Right cardiac atrium (tissue), 5 donors: ENCODE results near the gene SLC39A8. TPM values are rescaled to one million over a fixed set of nuclear protein-coding genes. Genes with fewer than 3 reads are reported as not detected.
"Not testable (repeated sequence)": the region's sequence is repeated elsewhere in the genome, so short reads cannot be mapped to it uniquely, and the experiment has no call there.

ENCODE experiments used
- ATAC-seq, 2 donors: fragments of 200-7000 bp; cut with Tn5 transposase; one replicate each; pipeline versions ENCODE4 v1.8.0 to v1.9.1; 2020; ENCODE audit warnings: moderate library complexity in 2 of 2, mild to moderate bottlenecking in 1 of 2
- DNase-seq, 3 donors: peaks; one replicate each; pipeline ENCODE4 v3.0.0-alpha.2; 2020
- H3K27ac ChIP-seq: one replicate; pipeline ENCODE4 v1.5.1; 2013; ENCODE audit warnings: mild to moderate bottlenecking, low read length, control low read depth, moderate library complexity
- H3K27me3 ChIP-seq: one replicate; pipeline ENCODE4 v1.6.1; 2013; ENCODE audit not compliant: control insufficient read depth, insufficient read depth
- H3K4me1 ChIP-seq: one replicate; pipeline ENCODE4 v1.6.1; 2013; ENCODE audit warnings: low read length; ENCODE audit not compliant: control insufficient read depth, insufficient read depth
- H3K4me3 ChIP-seq: one replicate; pipeline ENCODE4 v1.5.1; 2013; ENCODE audit warnings: low read length, control low read depth
- H3K9me3 ChIP-seq: one replicate; pipeline ENCODE4 v1.6.1; 2013; ENCODE audit warnings: low read length; ENCODE audit not compliant: control insufficient read depth
- WGBS: extraction: QIAGEN DNeasy Blood & Tissue Kit; methylation state at CpG from one replicate; pipeline ENCODE4 v1.1.7; 2013; 5-methylcytosine and 5-hydroxymethylcytosine counted together
- intact Hi-C, 4 donors: fragments of 100-400 bp; cut with DNase I; formaldehyde crosslinking; loops; one replicate each; pipeline versions ENCODE4 v1.11.0 to v1.14.0; 2022 to 2023
- polyA plus RNA-seq: library from polyadenylated mRNA; stranded (reverse); fragments of 200-250 nt; gene quantifications from one replicate; pipeline ENCODE4 v1.2.3, GENCODE V29; 2013
- total RNA-seq, 4 donors: library from RNA; stranded (reverse); fragmentation: NEBNext Ultra II Directional; extraction: Animal tissue kit (Norgen Biotek cat#: 25700); gene quantifications; one replicate each; pipeline ENCODE4 v1.2.1, GENCODE V29; 2021
- donor health status: healthy with polysubstance abuse.
- donor health status: DM: no; HTN: yes; CAD: no.
- donor health status: DM: no; HTN: no; CAD: no.
- donor health status: DM: no; HTN: yes; CAD: no; lungs with severe emphysema.
- donor health status: DM: yes; HTN: yes; CAD: no.

Gene SLC39A8
- total and polyA plus RNA-seq, 5 donors: 60.5 to 92.3 (median 79.9) TPM

DNA sequence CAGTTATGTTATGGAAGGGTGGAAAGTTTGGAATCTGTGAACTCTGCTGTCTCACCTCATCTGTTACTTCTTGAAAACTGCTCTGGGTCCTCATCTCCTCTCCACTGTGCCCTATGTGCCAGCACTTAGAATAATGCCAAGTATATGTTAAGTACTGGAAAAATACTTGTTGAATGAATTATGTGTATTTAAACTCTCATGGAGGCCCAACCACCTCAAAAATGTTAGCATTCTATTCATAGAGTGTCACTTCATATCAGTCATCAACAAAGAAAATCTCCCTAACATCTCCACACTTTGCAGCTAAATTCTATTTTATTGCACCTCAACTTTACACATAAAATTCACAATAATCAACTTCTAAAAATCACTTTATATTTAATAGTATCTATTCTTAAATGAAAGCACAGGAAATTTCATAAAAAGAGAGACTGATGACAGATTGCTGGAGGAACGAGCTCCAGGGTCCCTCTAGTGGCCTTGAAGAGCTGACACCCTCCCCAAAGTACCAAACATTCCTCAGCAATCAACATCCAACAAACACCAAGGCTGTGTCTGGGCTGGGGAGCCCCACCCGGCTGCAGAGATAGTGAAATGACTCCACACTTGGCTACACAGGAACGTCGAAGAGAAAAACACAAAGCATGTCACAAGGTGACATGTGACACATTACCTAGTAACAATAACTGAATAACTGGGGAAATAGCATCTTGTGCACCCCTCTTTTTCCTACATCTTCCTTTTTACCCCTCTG, 45.8 kb downstream of the SLC39A8 start:
- Histone ChIP-seq H3K9me3 (no peaks in the 10 kb centered on the region), H3K27ac (no peak overlapping the region), H3K4me3 (no peak overlapping the region), H3K27me3 (no peaks in the 10 kb centered on the region), H3K4me1 (no peaks in the 10 kb centered on the region)
- intact Hi-C loops: no loop called here
- 11% methylated on average over 4 of the region's 4 CpGs for WGBS
- DNase-seq (peak; percentile 46 to 72 (median 51)), ATAC-seq (peak; percentile 97)

DNA sequence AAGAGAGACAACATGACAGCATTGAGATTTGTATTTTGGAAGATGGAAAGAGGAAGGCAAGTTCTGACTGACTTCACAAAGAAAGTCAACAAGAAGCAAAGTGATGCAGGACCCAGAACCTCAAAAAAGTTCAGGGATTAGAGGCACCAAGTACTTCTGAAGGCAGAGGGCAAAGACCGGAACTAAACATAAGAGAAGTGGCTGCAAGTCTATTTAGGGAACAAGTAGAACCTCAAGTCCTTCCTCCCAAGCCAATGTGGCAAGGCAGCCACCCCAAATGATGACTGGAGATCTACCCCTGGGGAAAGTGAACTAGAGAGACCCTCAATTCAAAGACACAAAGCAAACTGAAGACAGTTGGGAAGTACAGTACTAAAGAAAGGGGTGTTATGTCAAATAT, 46.6 kb downstream of the SLC39A8 start:
- WGBS: 80% methylated on average over 1 of the region's 1 CpG
- DNase-seq: no peak
- ATAC-seq: no peak
- Histone ChIP-seq H3K4me3 (no peak overlapping the region), H3K9me3 (no peaks in the 10 kb centered on the region), H3K27ac (no peak overlapping the region), H3K4me1 (no peaks in the 10 kb centered on the region), H3K27me3 (no peaks in the 10 kb centered on the region)
- intact Hi-C loops: no loop called here

DNA sequence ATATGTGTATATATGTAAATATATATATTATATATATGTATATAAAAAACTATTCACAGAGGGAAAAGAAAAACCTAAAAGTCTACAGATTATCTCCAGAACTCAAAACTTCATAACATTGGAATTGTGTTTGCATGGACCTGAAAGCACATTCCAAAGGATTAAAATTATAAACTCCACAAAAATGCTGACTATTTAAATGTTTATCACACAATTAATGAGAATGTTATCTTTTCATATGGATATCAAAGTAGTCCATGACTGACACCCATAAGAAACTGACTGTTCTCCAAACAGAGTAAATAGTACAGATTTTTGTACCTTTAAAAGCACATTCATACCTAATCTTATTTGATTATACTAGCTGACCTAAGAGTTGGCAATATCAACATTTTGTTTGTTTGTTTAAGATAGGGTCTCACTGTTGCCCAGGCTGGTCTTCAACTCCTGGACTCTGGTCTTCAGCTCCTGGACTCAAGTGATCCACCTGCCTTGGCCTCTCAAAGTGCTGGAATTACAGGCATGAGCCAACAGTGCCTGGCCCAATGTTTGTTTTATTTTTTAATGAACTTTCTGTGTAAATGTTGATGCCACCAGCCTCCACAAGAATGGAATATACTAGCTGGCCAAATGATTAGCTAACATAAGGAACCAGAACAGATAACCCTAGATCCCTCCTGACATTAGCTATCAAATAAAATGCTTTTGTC, 50.0 kb downstream of the SLC39A8 start:
- Histone ChIP-seq H3K27ac (no peak overlapping the region), H3K4me1 (no peaks in the 10 kb centered on the region), H3K9me3 (no peaks in the 10 kb centered on the region), H3K27me3 (no peaks in the 10 kb centered on the region), H3K4me3 (no peak overlapping the region)
- intact Hi-C loops: no loop called here
- no peak for ATAC-seq
- no peak for DNase-seq

DNA sequence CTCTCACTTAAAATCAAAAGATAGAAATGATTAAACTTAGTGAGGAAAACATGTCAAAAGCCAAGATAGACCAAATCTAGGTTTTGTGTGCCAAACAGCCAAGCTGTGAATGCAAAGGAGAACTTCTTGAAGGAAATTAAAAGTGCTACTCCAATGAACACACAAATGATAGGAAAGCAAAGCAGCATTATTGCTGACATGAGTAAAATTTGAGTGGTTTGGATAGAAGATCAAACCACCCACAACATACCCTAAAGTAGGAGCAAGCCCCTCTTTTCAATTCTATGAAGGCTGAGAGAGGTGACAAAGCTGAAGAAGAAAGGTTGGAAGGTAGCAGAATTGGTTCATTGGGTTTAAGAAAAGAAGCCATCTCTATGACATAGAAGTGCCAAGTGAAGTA, 56.8 kb downstream of the SLC39A8 start:
- Histone ChIP-seq H3K27me3 (no peaks in the 10 kb centered on the region), H3K4me3 (no peak overlapping the region), H3K9me3 (no peaks in the 10 kb centered on the region), H3K27ac (no peak overlapping the region), H3K4me1 (no peaks in the 10 kb centered on the region)
- ATAC-seq (no peak), DNase-seq (no peak)
- intact Hi-C loops: no loop called here

DNA sequence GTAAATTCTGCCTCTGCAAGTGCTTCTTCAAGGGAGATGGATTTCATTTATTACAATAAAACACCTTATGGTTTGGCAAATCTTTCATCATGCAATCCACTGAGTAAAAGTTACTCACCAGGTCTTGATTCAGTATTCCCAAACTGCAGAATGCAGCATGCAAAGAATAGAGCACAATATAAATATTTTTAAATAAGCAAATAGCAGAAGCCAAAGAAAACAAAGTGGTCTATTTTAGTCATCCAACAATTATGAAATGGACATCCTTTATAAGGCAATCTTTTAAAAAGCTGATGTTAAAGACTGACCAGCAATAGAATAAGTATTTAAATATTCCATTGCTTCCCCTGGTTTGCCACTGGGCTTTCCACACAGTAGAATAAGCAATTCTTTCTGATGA, 59.5 kb downstream of the SLC39A8 start:
- DNase-seq (no peak), ATAC-seq (no peak)
- no peak overlapping the region for H3K27ac ChIP-seq
- no peaks in the 10 kb centered on the region for H3K27me3 ChIP-seq
- no peaks in the 10 kb centered on the region for H3K4me1 ChIP-seq
- intact Hi-C loops: no loop called here
- no peaks in the 10 kb centered on the region for H3K9me3 ChIP-seq
- H3K4me3 ChIP-seq: no peak overlapping the region

DNA sequence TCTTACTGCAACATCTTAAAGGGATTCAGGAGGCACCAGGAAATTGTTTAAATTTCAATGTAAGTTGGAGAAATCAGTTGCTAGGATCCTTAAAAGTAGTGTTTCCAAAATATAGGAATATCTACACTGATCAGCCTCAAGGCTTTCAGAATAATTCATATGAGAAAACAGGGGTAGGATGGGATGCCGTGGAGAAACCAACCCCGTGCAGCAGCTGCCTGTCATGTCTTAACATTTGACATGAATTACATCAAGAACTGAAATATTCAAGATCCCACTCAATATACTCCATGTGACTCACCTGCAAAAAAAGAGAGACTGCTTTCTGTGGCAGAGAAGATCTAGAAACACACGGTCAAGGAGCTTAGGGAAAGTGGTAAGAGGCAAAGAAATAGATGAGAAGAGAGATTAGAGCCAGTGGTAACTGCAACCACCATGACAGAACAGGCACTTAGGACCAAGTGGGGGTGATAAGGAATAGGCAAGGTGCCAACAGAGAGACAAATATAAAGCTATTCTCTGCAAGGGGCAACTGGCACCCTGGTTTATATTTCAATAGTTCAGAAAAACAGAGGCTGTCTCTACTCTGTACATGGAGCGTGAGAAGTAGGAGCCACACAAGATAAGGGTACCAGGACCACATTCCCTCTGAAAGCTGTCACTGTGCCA, 64.0 kb downstream of the SLC39A8 start:
- H3K4me1 ChIP-seq: no peaks in the 10 kb centered on the region
- H3K4me3 ChIP-seq: no peak overlapping the region
- no peak overlapping the region for H3K27ac ChIP-seq
- WGBS: 73% methylated on average over 4 of the region's 4 CpGs
- no peak for ATAC-seq
- no peaks in the 10 kb centered on the region for H3K9me3 ChIP-seq
- H3K27me3 ChIP-seq: no peaks in the 10 kb centered on the region
- no peak for DNase-seq
- intact Hi-C loops: no loop called here

DNA sequence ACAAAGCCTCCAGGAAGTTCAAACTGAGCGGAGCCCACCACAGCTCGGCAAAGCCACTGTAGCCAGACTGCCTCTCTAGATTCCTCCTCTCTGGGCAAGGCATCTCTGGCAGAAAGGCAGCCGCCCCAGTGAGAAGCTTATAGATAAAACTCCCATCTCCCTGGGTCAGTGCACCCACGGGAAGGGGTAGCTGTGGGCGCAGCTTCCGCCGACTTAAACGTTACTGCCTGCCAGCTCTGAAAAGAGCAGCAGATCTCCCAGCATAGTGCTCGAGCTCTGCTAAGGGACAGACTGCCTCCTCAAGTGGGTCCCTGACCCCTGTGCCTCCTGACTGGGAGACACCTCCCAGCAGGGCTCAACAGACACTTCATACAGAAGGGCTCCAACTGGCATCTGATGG, 72.0 kb downstream of the SLC39A8 start:
- H3K9me3 ChIP-seq, H3K27me3 ChIP-seq, ATAC-seq, intact Hi-C loops, H3K27ac ChIP-seq, H3K4me1 ChIP-seq, DNase-seq, H3K4me3 ChIP-seq: not testable (repeated sequence)
- 96% methylated on average over 9 of the region's 9 CpGs for WGBS

DNA sequence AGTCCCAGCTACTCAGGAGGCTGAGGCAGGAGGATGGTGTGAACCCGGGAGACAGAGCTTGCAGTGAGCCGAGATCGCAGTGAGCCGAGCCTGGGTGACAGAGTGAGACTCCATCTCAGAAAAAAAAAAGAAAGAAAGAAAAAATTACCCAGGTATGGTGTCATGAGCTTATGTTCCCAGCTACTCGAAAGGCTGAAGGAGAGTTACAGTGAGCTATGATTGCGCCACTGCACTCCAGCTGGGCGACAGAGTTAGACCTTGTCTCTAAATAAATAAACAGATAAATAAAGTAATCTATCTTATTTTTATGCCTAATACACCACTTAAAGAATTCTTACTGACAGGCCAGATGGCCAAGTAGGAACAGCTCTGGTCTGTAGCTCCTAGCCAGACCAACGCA, 73.0 kb downstream of the SLC39A8 start:
- Histone ChIP-seq H3K27me3 (no peaks in the 10 kb centered on the region), H3K4me1 (no peaks in the 10 kb centered on the region), H3K27ac (no peak overlapping the region), H3K4me3 (no peak overlapping the region), H3K9me3 (no peaks in the 10 kb centered on the region)
- ATAC-seq (no peak), DNase-seq (no peak)
- intact Hi-C loops: no loop called here
- WGBS: 97% methylated on average over 8 of the region's 8 CpGs

DNA sequence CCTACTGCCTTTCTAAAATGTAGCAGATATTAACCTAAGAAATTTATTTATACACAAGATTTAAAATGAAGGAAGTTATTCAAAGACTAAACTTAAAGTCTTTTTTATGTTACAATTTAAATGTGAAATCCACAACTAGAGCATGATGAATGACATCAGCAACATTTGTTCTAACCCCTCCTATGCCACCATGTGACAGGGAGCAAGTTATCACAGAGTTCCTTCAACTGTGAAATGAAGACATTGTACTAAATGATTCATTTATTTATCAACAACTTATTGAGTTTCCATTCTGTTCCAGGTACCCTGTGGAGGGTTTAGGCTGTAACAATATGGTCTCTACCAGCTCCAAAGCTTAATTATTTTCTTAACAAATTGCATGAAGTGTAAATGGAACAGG, 76.9 kb downstream of the SLC39A8 start:
- no peak for ATAC-seq
- Histone ChIP-seq H3K27me3 (no peaks in the 10 kb centered on the region), H3K9me3 (no peaks in the 10 kb centered on the region), H3K4me3 (no peak overlapping the region), H3K27ac (no peak overlapping the region), H3K4me1 (no peaks in the 10 kb centered on the region)
- intact Hi-C loops: no loop called here
- no peak for DNase-seq

DNA sequence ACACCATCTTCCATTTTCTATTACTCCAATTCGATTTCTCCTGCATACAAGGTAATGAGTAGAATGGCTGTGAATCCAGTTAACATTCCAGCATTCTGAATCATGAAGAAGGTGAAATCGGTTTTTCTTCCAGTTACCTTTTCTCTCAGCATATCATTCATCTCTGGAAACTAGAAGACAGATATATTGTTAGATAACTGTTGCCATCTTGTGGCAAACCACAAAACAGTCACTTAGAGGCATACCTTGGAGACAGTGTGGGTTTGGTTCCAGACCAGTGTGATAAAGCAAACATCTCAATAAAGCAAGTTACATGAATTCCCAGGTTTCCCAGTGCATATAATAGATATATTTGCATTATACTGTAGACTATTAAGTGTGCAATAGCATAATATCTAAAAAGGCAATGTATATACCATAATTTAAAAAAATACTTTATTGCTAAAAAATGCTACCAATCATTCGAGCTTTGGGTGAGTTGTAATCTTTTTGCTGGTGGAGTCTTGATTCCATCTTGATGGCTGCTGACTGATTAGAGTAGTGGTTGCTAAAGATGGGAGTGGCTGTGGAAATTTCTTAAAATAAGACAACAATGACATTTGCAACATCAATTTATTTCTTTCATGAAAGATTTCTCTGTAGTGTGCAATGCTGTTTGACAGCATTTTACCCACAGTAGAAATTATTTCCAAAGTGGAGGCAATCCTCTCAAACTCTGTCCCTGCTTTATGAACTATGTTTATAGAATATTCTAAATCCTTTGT, 82.1 kb downstream of the SLC39A8 start:
- Histone ChIP-seq H3K4me1 (no peaks in the 10 kb centered on the region), H3K9me3 (no peaks in the 10 kb centered on the region), H3K27me3 (no peaks in the 10 kb centered on the region), H3K4me3 (no peak overlapping the region), H3K27ac (no peak overlapping the region)
- ATAC-seq: no peak
- 55% methylated on average over 3 of the region's 3 CpGs for WGBS
- DNase-seq: no peak
- intact Hi-C loops: no loop called here

DNA sequence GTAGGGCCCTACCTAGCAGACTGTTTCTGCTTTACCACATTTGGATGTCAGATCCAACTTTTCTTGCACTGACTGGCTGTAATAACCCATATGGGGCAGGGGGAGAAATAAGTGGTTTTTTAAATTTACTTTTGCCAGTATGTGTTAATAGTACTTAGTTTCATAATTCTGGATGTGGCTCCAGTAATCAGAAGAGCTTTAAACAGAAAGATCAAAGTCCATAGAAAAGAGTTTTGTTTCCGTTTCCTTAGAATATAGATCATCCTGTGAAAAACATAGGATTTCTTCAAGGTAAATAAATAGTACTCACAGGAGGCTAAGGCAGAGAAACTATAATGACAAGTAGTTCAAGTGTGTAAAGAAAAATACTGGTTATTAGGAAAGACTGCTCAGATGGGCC, 85.6 kb downstream of the SLC39A8 start:
- ATAC-seq (no peak), DNase-seq (no peak)
- no peaks in the 10 kb centered on the region for H3K9me3 ChIP-seq
- no peaks in the 10 kb centered on the region for H3K4me1 ChIP-seq
- H3K4me3 ChIP-seq: no peak overlapping the region
- intact Hi-C loops: no loop called here
- no peak overlapping the region for H3K27ac ChIP-seq
- 94% methylated on average over 1 of the region's 1 CpG for WGBS
- no peaks in the 10 kb centered on the region for H3K27me3 ChIP-seq
